NCI-H524 (cell line): ENCODE data around the gene DNMT1.

Experiments used
- DNase-seq, 2 experiments: peaks; one replicate each; lab custom pipeline; 2025; lab: John Stamatoyannopoulos, UW

Gene DNMT1

GRCh38 chr19:10113964-10114650 is 80.6 kb downstream of the DNMT1 start:
- DNase-seq, result no peak

- DNase-seq, result peak in 1 of 2 experiments; percentile 38
These were observed 81.2 kb downstream of the DNMT1 start for GRCh38 chr19:10113592-10113963.

DNA sequence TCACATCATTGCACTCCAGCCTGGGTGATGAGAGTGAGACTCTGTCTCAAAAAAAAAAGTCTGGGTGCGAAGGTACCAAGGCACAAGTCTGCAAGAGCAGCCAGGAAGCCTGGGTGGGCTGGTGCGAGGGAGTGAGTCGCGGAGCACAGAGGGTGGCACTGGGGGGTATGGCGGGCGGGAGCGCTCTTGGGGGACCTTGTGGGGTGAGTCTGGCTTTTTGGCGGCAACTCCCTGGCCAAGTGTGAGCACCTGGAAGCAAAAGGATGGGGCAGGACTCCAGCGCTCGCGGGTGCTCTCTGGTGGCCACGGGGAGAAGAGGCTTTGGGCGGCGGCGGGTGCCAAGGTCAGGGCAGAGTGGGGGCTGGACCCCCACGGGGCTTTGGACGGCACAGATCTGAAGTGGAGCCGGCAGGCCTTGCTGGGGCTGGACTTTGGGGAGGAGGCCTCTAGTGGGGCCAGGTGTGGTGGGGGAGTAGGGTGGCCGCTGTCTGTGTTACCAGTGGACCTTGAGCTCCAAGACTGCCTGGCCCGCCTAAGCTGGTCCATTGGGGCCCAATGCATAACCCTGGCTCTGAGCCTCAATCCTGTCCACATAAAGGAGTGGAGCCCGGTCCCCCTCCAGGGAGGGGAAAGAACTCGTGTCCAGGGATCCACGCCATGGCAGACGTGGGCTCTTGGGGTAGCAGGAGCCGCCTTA is 81.7 kb downstream of the DNMT1 start:
- peak; percentile 28 to 69 for DNase-seq

GRCh38 chr19:10112037-10112761 is 82.6 kb downstream of the DNMT1 start:
- DNase-seq, result no peak

GRCh38 chr19:10111405-10111811 is 83.3 kb downstream of the DNMT1 start, which contains the start of gene P2RY11:
Gene P2RY11, plus strand, starts transcription at chr19:10111693. Its CDS starts 29 bp downstream, at chr19:10111722.
- DNase-seq, result no peak

DNA sequence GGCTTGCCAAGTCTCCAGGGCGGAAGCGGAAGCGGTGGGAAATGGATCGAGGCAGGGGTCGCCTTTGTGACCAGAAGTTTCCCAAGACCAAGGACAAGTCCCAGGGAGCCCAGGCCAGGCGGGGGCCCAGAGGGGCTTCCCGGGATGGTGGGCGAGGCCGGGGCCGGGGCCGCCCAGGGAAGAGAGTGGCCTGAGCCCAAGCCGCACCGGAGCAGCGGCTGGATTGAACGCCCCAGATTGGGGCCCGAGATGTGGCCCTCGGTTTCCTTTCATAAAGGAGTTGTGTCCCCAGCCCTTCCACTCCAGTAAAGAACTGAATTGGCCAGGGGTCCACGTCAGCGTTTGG is 83.8 kb downstream of the DNMT1 start:
- no peak for DNase-seq

GRCh38 chr19:10110076-10110971 is 84.4 kb downstream of the DNMT1 start:
- DNase-seq, result no peak

- DNase-seq, result no peak
These were observed 85.2 kb downstream of the DNMT1 start for GRCh38 chr19:10109528-10109927.

DNA sequence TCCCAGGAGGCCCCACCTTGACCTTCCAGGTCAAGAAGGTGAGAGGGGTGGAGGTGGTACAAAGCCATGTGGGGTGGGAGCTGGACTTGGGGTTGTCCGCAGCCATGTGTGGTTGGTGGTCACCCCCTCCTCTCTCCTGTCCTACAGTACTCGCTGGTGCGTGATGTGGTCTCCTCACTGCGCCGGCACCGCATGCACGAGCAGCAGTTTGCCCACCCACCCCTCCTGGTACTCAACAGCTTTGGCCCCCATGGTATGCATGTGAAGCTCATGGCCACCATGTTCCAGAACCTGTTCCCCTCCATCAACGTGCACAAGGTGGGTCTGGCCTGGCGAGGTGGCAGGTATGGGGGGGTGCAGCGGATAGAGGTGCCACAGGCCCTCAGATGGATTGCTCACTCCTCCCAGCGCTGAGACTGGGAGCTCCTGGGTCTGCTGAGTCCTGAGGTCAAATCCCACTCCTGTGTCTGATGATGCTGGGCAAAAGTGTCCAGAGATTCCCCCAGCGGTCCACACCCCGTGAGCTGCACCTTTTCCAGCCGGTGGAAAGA is 86.9 kb downstream of the DNMT1 start:
- no peak for DNase-seq

DNA sequence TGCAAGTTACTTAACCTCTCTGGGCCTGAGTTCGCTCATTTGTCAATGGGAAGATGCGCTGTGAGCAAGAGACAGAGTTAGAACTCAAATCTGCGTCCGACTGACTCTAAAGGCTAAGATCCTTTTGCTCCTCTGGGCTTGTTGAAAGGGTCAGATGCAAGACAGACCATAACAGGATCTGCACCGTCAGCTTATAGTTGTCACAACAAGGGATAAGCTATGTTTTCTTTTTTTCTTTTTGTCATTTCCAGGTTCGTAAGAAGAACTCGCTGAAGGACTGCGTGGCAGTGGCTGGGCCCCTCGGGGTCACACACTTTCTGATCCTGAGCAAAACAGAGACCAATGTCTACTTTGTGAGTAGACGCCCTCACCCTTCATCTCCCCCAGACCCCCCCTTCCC is 87.5 kb downstream of the DNMT1 start:
- DNase-seq, result no peak

GRCh38 chr19:10106100-10106936 is 88.4 kb downstream of the DNMT1 start, which contains the start of gene PPAN:
Gene PPAN, plus strand, starts transcription at chr19:10106362. Its CDS starts 33 bp downstream, at chr19:10106395.
- peak; percentile 96 to 99 for DNase-seq

DNA sequence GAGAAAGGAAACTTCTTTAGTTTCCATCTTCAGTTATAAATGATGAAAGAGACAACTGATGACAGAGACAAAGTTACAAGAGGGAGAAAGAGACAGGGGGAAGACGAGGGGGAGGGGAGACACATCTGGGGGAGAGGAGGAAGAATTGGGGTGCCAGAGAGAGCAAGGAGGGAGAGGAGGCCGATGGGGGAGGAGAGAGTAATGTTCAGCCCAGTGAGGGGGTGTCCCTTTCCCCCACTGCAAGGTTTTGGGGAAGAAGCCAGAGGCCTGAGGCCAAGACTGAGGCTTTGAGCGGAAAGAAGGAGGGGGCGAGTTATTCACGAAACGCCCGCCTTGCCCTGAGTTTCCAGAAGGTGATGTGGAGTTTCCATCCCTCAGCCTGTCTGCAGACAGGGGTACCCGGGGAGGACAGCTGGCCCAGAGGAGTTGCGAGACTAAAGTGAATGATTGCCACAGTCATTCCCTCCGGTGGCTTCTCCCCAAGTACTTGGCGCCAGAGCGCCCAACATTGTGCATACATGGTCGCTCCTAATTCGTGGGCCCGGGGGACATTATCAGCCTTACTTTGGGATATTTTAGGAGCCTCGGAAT is 89.1 kb downstream of the DNMT1 start:
- no peak for DNase-seq

DNA sequence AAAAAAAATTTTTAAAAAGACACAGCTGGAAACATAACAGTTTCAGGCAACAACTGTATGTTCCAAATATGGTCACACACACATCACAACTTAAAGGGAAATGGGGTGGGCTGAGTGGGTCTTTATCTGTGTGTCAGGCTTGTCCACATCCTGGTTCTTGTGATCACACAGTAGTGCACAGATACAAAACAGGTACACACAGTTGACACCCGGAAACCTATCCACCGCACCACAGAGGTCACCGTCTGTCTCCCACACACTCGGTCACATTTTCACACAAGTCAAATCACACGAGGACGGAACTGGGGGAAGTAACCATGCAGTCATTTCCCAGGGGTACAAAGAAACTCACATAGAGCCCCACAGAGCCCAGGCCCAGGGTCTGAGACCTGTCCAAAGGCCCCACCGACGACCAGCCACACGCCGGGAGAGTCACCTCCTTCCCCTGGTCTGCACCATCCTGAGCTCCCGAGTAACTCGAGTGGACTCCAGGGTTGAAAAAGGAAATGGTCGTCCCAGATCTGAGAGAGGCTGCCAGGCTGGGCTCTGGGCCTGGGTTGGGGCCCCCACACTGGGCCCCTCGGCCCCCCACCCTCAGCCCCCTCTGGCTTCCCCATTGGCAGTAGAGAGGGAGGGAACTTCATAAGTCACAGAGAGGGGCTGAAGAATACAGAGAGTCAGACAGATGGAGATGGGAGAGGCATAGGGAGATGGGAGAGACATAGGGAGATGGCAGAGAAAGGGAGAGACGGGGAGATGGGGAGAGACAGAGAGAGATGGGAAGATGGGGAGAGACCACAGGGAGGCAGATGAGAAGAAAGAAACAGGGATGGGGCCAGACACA is 89.9 kb downstream of the DNMT1 start:
- no peak for DNase-seq

- DNase-seq, result no peak
These were observed 90.6 kb downstream of the DNMT1 start for GRCh38 chr19:10104130-10104513.

DNA sequence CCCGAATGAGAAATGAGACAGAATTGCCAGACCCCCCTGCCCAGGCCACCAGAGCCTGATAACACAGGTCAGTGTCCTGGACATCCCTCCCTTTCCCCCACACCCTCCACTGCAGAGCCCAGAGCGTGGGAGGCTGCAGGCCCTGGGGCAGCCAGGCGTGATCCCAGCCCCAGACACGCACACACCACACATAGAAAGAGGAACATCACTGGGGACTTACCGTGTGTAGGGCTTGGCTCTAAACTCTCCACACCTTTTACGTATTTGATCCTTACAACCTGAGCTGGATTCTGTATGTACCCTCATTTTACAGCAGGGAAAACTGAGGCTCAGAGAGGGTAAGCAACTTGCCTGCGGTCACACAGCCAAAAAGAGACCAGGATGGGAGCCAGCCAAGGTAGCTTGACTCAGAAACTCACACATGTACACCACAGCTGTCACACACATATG is 91.9 kb downstream of the DNMT1 start:
- DNase-seq, result no peak

GRCh38 chr19:10100163-10100785 is 94.5 kb downstream of the DNMT1 start:
- no peak for DNase-seq

DNA sequence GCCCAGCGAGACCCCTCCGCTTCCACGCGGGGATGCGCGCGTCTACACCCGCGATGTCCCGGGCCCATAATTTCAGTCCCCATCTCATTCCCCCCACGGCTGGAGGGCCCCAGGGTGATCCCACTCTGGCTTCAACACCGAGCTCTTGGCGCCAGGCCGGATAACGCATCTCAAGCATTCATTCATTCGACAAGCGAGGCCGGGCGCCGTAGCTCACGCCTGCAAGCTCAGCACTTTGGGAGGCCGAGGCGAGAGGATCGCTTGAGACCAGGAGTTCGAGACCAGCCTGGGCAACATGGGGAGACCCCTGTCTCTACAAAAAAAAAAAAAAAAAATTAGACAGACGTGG is 98.2 kb downstream of the DNMT1 start:
- DNase-seq, result no peak

- peak; percentile 85 to 95 for DNase-seq
These were observed 98.7 kb downstream of the DNMT1 start for GRCh38 chr19:10095948-10096614.

DNA sequence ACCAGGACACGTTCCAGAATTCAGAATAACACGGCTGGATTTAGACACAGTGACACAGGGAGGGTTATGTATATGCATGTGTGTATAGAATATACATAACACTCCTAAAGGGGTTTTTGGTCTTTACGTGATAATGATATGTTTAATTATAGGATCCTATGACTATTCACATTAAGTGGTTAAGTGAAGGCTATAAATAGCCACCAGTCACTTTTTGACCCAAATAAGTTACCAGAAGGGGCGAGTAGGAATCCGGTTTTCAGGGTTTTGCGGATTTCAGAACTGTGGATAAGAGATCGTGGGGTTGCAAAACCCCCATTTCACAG is 99.2 kb downstream of the DNMT1 start:
- no peak for DNase-seq
